GM21576 (cell line): ENCODE results near the gene KAZN.

Source experiments
- ATAC-seq: cut with Tn5 transposase; IDR thresholded peaks from one replicate; pipeline ENCODE4 v1.9.1; 2021; ENCODE audit warnings: mild to moderate bottlenecking, moderate library complexity; ENCODE audit not compliant: unreplicated experiment

The KAZN gene

DNA sequence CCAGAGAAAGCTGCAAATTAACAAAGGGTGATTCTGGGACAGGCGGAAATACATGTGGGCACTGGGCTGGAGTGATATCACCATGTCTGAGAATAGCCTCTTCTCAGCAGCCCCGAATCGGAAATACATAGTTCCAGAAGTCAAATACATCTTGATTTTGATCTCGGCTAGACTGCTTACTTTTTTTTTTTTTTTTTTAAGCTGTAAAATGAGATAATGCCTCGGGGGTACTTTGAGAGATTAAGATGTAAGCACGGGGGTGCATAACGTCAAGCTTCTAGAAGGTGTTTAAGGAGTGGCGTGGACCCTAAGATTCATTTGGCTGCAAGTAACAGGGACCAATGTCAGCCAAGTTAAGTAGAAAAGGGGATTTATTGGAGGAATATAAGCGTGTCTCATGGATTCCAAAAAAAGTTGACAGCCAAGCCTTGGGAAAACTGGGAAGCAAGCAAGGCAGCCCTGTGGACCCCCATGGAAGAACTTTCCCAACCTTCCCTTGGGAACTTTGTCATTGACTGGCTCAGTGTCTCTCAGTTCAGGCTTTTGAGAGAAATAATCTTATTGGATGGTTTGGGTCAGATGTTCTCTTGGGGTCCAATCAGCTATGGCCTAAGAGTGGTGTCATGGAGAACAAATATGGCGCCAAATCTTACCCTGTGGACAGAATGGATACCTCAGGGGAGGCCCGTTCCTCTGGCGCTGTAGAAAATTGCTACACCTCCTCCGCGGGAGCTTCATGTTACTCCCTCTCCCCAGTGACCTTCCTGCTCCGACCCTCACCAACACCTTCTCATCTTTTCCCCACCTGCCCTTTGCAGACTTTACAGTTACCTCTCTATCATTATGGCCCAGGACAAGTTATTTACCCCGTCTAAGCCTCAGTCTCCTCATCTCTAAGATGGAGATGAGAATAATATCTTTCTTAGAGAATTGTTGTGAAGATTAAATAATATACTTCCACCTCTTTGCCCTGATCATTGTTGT lies 186.6 kb downstream of the KAZN start:
- ATAC-seq: no peak

DNA sequence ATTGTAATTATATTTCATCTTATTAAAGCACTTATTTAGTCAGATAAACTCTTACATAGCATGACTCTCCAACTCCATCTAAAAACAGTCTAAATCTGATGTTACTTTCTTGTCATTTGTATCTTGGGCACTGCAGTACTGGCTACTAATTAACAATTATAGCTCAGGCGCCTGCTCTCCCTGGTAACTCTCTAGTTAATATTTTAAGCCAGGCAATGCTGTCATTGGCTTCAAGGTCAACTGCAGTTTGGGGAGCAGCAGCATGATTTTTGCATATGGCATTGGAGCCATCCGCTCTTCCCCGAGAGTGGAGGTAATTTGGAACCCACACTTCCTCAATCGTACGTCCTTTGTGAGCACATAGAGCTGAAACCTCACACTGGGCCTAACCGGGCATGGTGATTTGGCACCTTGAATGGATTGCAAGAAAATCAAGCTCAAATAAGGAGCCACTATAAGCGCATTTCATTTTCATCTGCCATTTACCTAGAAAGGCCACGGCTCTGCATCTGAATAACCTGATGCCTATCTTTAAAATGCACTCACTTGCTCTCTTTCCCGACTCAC lies 187.7 kb downstream of the KAZN start:
- ATAC-seq: no peak

- no peak for ATAC-seq
These were observed 188.2 kb downstream of the KAZN start for GRCh38 chr1:14786681-14787080.

GRCh38 chr1:14787604-14788003 lies 189.1 kb downstream of the KAZN start:
- no peak for ATAC-seq

GRCh38 chr1:14788080-14788479 lies 189.6 kb downstream of the KAZN start:
- ATAC-seq: no peak

GRCh38 chr1:14790982-14791381 lies 192.5 kb downstream of the KAZN start:
- ATAC-seq: no peak

GRCh38 chr1:14791654-14792053 lies 193.2 kb downstream of the KAZN start:
- no peak for ATAC-seq

- no peak for ATAC-seq
These were observed 195.8 kb downstream of the KAZN start for GRCh38 chr1:14794136-14794768.

- ATAC-seq: no peak
These were observed 196.4 kb downstream of the KAZN start for GRCh38 chr1:14794906-14795305.

- no peak for ATAC-seq
These were observed 197.1 kb downstream of the KAZN start for GRCh38 chr1:14795589-14795988.

GRCh38 chr1:14800014-14800413 lies 201.5 kb downstream of the KAZN start:
- ATAC-seq: no peak

- ATAC-seq: no peak
These were observed 202.1 kb downstream of the KAZN start for GRCh38 chr1:14800500-14801076.

DNA sequence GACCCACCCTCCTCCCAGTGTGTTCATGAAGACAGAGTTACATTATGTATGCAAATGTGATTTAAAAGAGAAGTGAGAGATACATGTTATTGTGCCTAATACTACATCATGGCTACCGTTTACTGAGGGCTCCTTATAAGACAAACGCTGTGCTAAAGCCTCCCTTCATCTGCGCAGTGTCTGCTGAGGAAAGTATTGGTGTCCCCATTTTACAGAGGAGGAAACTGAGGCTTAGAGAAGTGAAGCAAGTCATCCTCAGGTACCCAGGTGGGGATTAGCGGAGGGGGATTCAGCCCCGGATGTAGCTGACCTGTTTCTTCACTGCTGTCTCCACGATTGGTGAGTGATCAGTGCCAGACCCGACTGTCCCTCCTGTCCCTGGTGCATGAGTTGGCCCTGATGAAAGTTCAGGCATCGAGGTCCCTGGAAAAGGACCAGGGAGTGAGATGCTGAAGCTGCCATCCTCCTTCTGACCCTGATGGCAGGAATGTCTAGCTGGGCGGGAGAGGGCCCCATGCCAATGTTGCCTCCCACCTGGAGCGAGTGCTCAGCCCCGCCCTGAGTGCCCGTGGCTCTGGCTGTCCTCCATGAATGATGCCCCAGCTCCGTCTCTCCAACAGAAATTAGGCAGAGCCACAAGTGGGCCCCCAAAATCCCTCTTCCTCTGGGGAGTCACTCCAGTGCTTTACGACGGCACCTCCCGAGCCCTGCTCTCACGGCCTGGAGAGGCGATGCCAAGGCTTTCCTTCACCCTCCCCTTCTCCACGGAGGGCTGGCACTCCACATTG lies 204.7 kb downstream of the KAZN start:
- no peak for ATAC-seq

GRCh38 chr1:14804626-14805025 lies 206.1 kb downstream of the KAZN start:
- ATAC-seq: no peak

DNA sequence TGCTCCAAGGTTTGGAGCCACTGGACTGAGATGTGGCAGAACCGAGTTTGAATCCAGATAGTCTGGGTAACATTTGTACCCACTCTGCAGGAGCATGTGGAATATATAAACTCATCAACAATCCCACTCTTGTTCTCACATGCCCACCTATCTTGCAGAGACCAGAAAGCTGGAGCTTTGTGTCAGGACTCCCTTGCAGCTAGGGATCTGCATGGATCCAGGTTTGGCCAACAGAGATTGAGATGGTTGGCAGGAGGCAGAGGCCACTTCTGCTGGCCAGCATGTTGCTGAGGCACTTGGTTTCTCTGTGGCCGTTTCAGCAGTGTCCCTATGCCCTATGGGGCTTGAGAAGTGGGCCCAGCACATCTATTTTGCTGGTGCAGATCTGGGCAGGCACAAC lies 208.3 kb downstream of the KAZN start:
- ATAC-seq: no peak

DNA sequence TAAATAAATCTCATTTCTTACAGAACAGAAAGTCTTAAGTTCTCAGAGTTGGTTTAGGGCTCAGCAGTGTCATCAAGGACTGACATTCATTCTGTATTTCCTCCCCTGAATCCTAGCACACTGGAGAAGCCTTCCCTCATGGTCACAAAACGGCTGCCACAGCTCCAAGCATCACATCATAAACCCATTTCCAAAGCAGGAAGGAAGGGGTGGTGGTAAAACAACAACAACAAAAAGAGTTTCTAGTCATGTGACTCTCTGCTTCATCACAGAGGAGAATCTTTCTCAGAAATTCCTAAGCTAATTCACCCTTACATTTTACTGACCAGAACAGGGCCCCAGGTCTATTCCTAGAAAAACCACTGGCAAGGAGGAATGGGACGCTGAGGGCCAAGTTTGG lies 210.3 kb downstream of the KAZN start:
- no peak for ATAC-seq

DNA sequence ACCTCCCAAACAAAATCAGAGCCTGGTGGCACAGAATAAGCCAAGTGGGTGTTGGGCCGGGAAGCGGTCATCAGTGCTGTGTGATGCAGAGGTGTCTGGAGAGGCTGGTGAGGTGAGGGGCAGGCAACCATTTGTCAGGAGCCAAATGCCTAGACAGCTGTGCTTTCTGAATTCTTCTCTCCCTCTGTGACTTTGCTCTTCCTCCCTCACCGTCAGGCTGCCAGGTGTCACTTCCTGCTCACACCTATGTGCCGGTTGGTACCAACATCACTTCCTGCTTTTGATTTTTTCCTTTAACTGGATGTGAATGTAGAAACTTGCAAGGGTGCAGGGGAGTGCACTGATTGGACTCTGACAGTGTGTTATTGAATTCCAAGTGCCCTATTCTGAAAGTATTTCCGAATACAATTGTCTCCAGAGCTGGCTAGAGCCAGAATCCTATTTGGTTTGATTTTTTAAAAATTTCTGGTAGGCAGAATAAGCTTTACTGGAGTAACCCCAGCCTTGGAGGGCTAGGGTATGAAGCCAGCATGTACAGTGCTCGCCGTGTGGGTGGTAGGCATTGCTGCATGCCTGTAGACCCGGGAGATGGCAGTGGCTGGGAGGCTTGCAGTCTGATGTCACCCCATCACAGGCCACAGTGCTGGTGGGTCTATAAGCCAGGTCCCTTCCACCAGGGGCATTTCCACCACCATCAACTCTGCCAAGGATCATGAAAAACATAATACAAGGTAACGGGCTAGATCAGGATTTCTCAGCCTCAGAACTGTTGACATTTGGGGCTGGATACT lies 210.9 kb downstream of the KAZN start:
- no peak for ATAC-seq

DNA sequence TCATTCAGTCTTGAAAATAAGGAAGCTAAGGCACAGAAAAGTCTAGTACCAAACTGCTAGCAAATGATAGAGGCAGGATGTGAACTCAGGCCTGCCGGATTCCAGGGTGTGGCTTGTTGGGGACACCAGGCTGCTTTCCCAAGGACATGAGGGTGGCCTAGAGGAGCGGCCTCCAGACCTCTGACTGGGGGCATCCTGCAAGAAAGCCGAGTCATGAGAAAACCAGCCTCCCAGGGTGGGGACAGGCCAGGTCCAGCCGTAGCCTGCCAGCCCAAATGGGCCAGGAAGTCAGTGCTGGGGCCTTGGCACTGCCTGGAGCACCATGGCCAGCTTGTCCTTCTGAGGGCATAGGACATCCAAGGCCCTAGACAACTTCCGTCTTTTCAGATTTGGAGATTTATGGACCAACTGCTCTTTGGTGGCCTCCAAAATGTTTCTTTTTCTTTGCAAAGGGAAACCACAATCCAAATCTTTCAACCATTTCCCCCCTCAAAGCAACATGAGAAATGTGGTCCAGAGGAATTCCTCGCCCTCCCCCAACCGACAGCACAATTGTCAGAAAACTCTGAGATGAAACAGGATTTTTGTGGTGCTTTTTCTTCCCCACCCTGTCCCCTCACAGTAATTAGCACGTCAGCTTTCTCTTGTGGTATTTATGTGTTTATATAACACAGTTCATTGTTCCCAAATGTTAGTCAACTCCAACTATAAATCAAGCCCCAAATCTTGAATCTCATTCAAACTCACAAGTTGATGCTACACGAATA lies 212.3 kb downstream of the KAZN start:
- no peak for ATAC-seq

GRCh38 chr1:14811573-14811972 lies 213.1 kb downstream of the KAZN start:
- ATAC-seq: no peak
